GM12878 (cell line): Measurements from ENCODE around the gene PROZ. TPM values are rescaled to one million over a fixed set of nuclear protein-coding genes. Genes with fewer than 3 reads are reported as not detected.

Source experiments
- ATAC-seq: fragments of 200-7000 bp; cut with Tn5 transposase; 3 replicates; pipeline ENCODE4 v1.9.1; 2020; ENCODE audit warnings: mild to moderate bottlenecking, moderate library complexity
- BruUV-seq: library from RNA; stranded (reverse); fragments of 400-500 nt; replicated peaks from 2 replicates; lab custom pipeline; 2021; lab: Mats Ljungman, UMichigan
- CTCF ChIA-PET: fragments of 300-600 bp; sonication (Branson Sonifier 250); formaldehyde crosslinking; extraction: SDS; loops from one replicate; lab custom pipeline; 2021; ENCODE audit warnings: inconsistent platforms; lab: Yijun Ruan, JAX
- POLR2A ChIA-PET: fragments of 350-600 bp; formaldehyde crosslinking; extraction: SDS; loops from one replicate; lab custom pipeline; 2021; ENCODE audit warnings: inconsistent platforms; lab: Charles Lee
- RAD21 ChIA-PET: fragments of 300-600 bp; sonication (Branson Sonifier 250); formaldehyde crosslinking; loops from one replicate; lab custom pipeline; 2023; ENCODE audit warnings: antibody characterized with exemption; ENCODE audit not compliant: unreplicated experiment; lab: Charles Lee
- SMC1A ChIA-PET: fragments of 300-600 bp; sonication (Branson Sonifier 250); formaldehyde crosslinking; loops from one replicate; lab custom pipeline; 2023; ENCODE audit not compliant: unreplicated experiment, uncharacterized antibody; lab: Charles Lee
- DNase-seq: peaks from one replicate; pipeline ENCODE4 v3.0.0-alpha.2; 2011; ENCODE audit warnings: low read depth, low spot score
- FAIRE-seq: peaks from 3 replicates; lab custom pipeline; 2011; peaks lifted over from hg19 to GRCh38; lab: Jason Lieb, UNC
- H2AFZ ChIP-seq: 2 replicates; pipeline ENCODE4 v1.6.0; 2011; ENCODE audit warnings: low read depth, low read length, control low read depth; ENCODE audit not compliant: control insufficient read depth
- H3K27ac ChIP-seq: 2 replicates; pipeline ENCODE4 v1.5.1; 2011; ENCODE audit warnings: control low read depth; ENCODE audit not compliant: control insufficient read depth, insufficient read depth
- H3K27me3 ChIP-seq, 2 experiments: replicated peaks in 1 of 2; 2 replicates each; pipeline versions ENCODE4 v1.6.0 to v1.6.1; 2011; ENCODE audit warnings: low read length in 1 of 2; ENCODE audit not compliant: control insufficient read depth in 2 of 2, insufficient read depth in 2 of 2
- H3K36me3 ChIP-seq, 2 experiments: 2 replicates each; pipeline ENCODE4 v1.5.1; 2011; ENCODE audit warnings: low read length in 1 of 2; ENCODE audit not compliant: control insufficient read depth in 2 of 2, insufficient read depth in 2 of 2
- H3K4me1 ChIP-seq: 2 replicates; pipeline ENCODE4 v1.6.1; 2011; ENCODE audit warnings: mild to moderate bottlenecking, low read length, moderate library complexity, mixed read lengths; ENCODE audit not compliant: control insufficient read depth, insufficient read depth
- H3K4me2 ChIP-seq: 2 replicates; pipeline ENCODE4 v1.6.0; 2011; ENCODE audit warnings: control low read depth; ENCODE audit not compliant: control insufficient read depth, insufficient read depth
- H3K4me3 ChIP-seq: fragments of 200-600 bp; sonication (generic); 2 replicates; pipeline ENCODE4 v1.5.1; 2016
- H3K79me2 ChIP-seq: 2 replicates; pipeline ENCODE4 v1.6.0; 2011; ENCODE audit warnings: low read length; ENCODE audit not compliant: control insufficient read depth, insufficient read depth
- H3K9ac ChIP-seq: 2 replicates; pipeline ENCODE4 v1.8.0; 2011; ENCODE audit warnings: low read length, control low read depth, mixed read lengths; ENCODE audit not compliant: control insufficient read depth, insufficient read depth
- H3K9me3 ChIP-seq: replicated peaks from 3 replicates; pipeline ENCODE4 v1.5.1; 2011; ENCODE audit warnings: mild to moderate bottlenecking, low read length; ENCODE audit not compliant: control insufficient read depth, insufficient read depth
- H4K20me1 ChIP-seq: 2 replicates; pipeline ENCODE4 v1.6.0; 2011; ENCODE audit not compliant: control insufficient read depth, insufficient read depth
- ATF3 ChIP-seq: IDR thresholded peaks from 2 replicates; pipeline ENCODE4 v1.6.1; 2011; ENCODE audit warnings: low read depth, mild to moderate bottlenecking, low read length, moderate library complexity, borderline replicate concordance; ENCODE audit errors: extremely low read depth
- EED ChIP-seq: sonication (generic); IDR thresholded peaks from 2 replicates; pipeline ENCODE4 v1.6.1; 2016; ENCODE audit warnings: antibody characterized with exemption, low read depth
- HDAC6 ChIP-seq: fragments of 200-600 bp; sonication (generic); IDR thresholded peaks from one replicate; pipeline ENCODE4 v1.8.0; 2017; ENCODE audit warnings: antibody characterized with exemption; ENCODE audit not compliant: unreplicated experiment
- KDM1A ChIP-seq: fragments of 200-600 bp; sonication (generic); IDR thresholded peaks from 2 replicates; pipeline ENCODE4 v1.6.1; 2016; ENCODE audit warnings: borderline replicate concordance
- MYC ChIP-seq: IDR thresholded peaks from 2 replicates; pipeline ENCODE4 v1.6.1; 2011; ENCODE audit warnings: mild to moderate bottlenecking, low read length, moderate library complexity, inconsistent platforms; ENCODE audit not compliant: insufficient read depth, insufficient replicate concordance, insufficient read length, severe bottlenecking
- NFYA ChIP-seq: IDR thresholded peaks from 2 replicates; pipeline ENCODE4 v1.6.1; 2011; ENCODE audit warnings: low read depth, mild to moderate bottlenecking, low read length, improper control_type of control experiment, borderline replicate concordance
- PAX8 ChIP-seq: fragments of 450-650 bp; IDR thresholded peaks from 2 replicates; pipeline ENCODE4 v1.6.1; 2017; ENCODE audit warnings: mild to moderate bottlenecking, moderate library complexity
- PML ChIP-seq: IDR thresholded peaks from 2 replicates; pipeline ENCODE4 v1.6.1; 2012; ENCODE audit warnings: low read length, inconsistent platforms
- RAD51 ChIP-seq: fragments of 450-650 bp; IDR thresholded peaks from 2 replicates; pipeline ENCODE4 v1.6.1; 2016; ENCODE audit warnings: moderate library complexity, mild to moderate bottlenecking, inconsistent platforms
- RBBP5 ChIP-seq: fragments of 200-600 bp; sonication (generic); conservative IDR thresholded peaks from 2 replicates; pipeline ENCODE4 v1.6.1; 2016
- RELB ChIP-seq: fragments of 450-650 bp; IDR thresholded peaks from 2 replicates; pipeline ENCODE4 v1.6.1; 2017; ENCODE audit warnings: low read depth, mild to moderate bottlenecking, moderate library complexity
- REST ChIP-seq: IDR thresholded peaks from 2 replicates; pipeline ENCODE4 v1.6.1; 2012; ENCODE audit warnings: mild to moderate bottlenecking, low read depth, low read length
- SIN3A ChIP-seq: IDR thresholded peaks from 2 replicates; pipeline ENCODE4 v1.6.1; 2012; ENCODE audit warnings: low read depth, low read length, improper control_type of control experiment
- SMARCA5 ChIP-seq: fragments of 450-650 bp; IDR thresholded peaks from 2 replicates; pipeline ENCODE4 v1.6.1; 2017; ENCODE audit warnings: mild to moderate bottlenecking
- SP1 ChIP-seq: IDR thresholded peaks from one replicate; pipeline ENCODE4 v1.6.1; 2011; ENCODE audit warnings: low read depth, low read length
- SUPT20H ChIP-seq: IDR thresholded peaks from 2 replicates; pipeline ENCODE4 v1.6.1; 2011; ENCODE audit warnings: low read depth, mild to moderate bottlenecking, low read length, moderate library complexity, borderline replicate concordance; ENCODE audit not compliant: control insufficient read depth
- USF1 ChIP-seq: IDR thresholded peaks from 2 replicates; pipeline ENCODE4 v1.6.1; 2011; ENCODE audit warnings: borderline replicate concordance, low read depth, mild to moderate bottlenecking, moderate library complexity, mixed read lengths, low read length; ENCODE audit not compliant: insufficient read depth; ENCODE audit errors: extremely low read length
- ZNF622 ChIP-seq: fragments of 450-650 bp; IDR thresholded peaks from 2 replicates; pipeline ENCODE4 v1.6.1; 2017; ENCODE audit warnings: mild to moderate bottlenecking, inconsistent platforms
- ZZZ3 ChIP-seq: IDR thresholded peaks from 2 replicates; pipeline ENCODE4 v1.6.1; 2011; ENCODE audit warnings: low read depth; ENCODE audit not compliant: control insufficient read depth, insufficient read length
- WGBS: methylation state at CpG from one replicate; pipeline ENCODE4 v1.1.6; 2016; ENCODE audit warnings: low lambda C conversion rate; ENCODE audit not compliant: insufficient replicate concordance, insufficient coverage; ENCODE audit errors: missing lambda C conversion rate; 5-methylcytosine and 5-hydroxymethylcytosine counted together
- in situ Hi-C: fragments of 300-500 bp; cut with MboI; formaldehyde crosslinking; loops from 9 replicates; pipeline ENCODE4 v1.14.3; 2018; ENCODE audit warnings: mixed read lengths
- intact Hi-C: fragments of 100-400 bp; cut with micrococcal nuclease; formaldehyde crosslinking; loops from one replicate; pipeline ENCODE4 v1.14.2; 2022; ENCODE audit not compliant: unreplicated experiment
- polyA plus RNA-seq, 11 experiments: library from polyadenylated mRNA; depleted of rRNA in 4 of 11; unstranded in 6 of 11; stranded (reverse) in 5 of 11; fragments of >200 nt; fragmentation: Nextera tagmentation in 4 of 11; fragmentation: Illumina TruSeq in 1 of 11; extraction: Ambion mirVana in 4 of 11; extraction: Trizol in 1 of 11; gene quantifications; 1 replicate in 1 of 11; 2 replicates in 10 of 11; pipeline versions ENCODE4 v1.2.1 to v1.2.3, GENCODE V29; 2011 to 2016; ENCODE audit warnings: inconsistent platforms in 2 of 11, missing spikeins in 2 of 11, low read depth in 1 of 11
- total RNA-seq, 4 experiments: library from RNA; depleted of rRNA in 3 of 4; stranded (reverse); fragments of >200 nt in 3 of 4; fragmentation: Illumina TruSeq in 1 of 4; extraction: Trizol in 1 of 4; gene quantifications; 2 replicates each; pipeline versions ENCODE4 v1.2.1 to v1.2.3, GENCODE V29; 2013 to 2021

The PROZ gene
- total and polyA plus RNA-seq, 10 of the 15 experiments (the other 5 are each of a cell fraction or from before 2014, with no cell fraction given), result 0.07 to 0.24 (median 0.21) TPM; not detected in 7

- Histone ChIP-seq H3K9me3 (no peaks in the 10 kb centered on the region), H3K4me1 (no peaks in the 10 kb centered on the region), H3K27ac (no peak overlapping the region), H3K27me3 (no peaks in the 10 kb centered on the region), H3K9ac (no peak overlapping the region), H2AFZ (no peak overlapping the region), H3K36me3 (peaks cover 0 to under 1% of the 10 kb centered on the region in 2 experiments; a peak in 1 of 4 replicates), H3K79me2 (no peaks in the 10 kb centered on the region), H4K20me1 (no peaks in the 10 kb centered on the region), H3K4me3 (no peak overlapping the region), H3K4me2 (no peak overlapping the region)
- in situ Hi-C loops (no loop called here), intact Hi-C loops (no loop called here)
- CTCF ChIA-PET, result no interaction called here
- 97% methylated on average over 12 of the region's 12 CpGs for WGBS
- no peak for DNase-seq
- TF ChIP-seq RBBP5, result no peak
- TF ChIP-seq ATF3, result no peak
- no peak for TF ChIP-seq PAX8
- no peak for TF ChIP-seq PML
- TF ChIP-seq HDAC6, result no peak
- TF ChIP-seq ZZZ3, result no peak
- TF ChIP-seq ZNF622, result no peak
- no peak for TF ChIP-seq SP1
- TF ChIP-seq EED, result no peak
- no peak for TF ChIP-seq NFYA
- TF ChIP-seq RAD51, result no peak
- TF ChIP-seq SMARCA5, result no peak
- no peak for TF ChIP-seq RELB
- TF ChIP-seq SUPT20H, result no peak
- no peak for TF ChIP-seq REST
- no peak for TF ChIP-seq SIN3A
- TF ChIP-seq USF1, result no peak
- TF ChIP-seq KDM1A, result no peak
- TF ChIP-seq MYC, result no peak
- RAD21 ChIA-PET, result no interaction called here
- no peak for FAIRE-seq
- BruUV-seq, result no TSS peak
- SMC1A ChIA-PET, result no interaction called here
- ATAC-seq, result no peak
- POLR2A ChIA-PET, result no interaction called here
Observed at GRCh38 chr13:113164492-113164891, 6.0 kb downstream of the PROZ start.
